NT2/D1 (cell line): ENCODE data around the gene WRAP73.

ENCODE experiments used
- SUZ12 ChIP-seq: IDR thresholded peaks from 2 replicates; pipeline ENCODE4 v1.6.1; 2011; ENCODE audit not compliant: insufficient read length, insufficient read depth; ENCODE audit errors: extremely low read depth
- YY1 ChIP-seq: IDR thresholded peaks from 2 replicates; pipeline ENCODE4 v1.6.1; 2011; ENCODE audit not compliant: insufficient read length, insufficient read depth
- ZNF274 ChIP-seq: IDR thresholded peaks from 2 replicates; pipeline ENCODE4 v1.6.1; 2011; ENCODE audit warnings: mild to moderate bottlenecking, low read depth, low read length

- TF ChIP-seq SUZ12 (no peak), ZNF274 (no peak), YY1 (no peak)
Measured at GRCh38 chr1:3673381-3674099, 23.6 kb upstream of the WRAP73 start.
